ENCODE data around the gene MIB2. TPM values are rescaled to one million over a fixed set of nuclear protein-coding genes. Genes with fewer than 3 reads are reported as not detected.

MIB2 gene
- total RNA-seq, 4 donors from 2014 or later: 94.2 to 346 (median 224) TPM

GRCh38 chr1:1604374-1605033 is 10.8 kb upstream of the MIB2 start:
- TF ChIP-seq POLR2AphosphoS5 (IDR thresholded peaks at IDR 0.05): no peak
- H3K27ac ChIP-seq: no peak overlapping the region
- H3K9me3 ChIP-seq: no peaks in the 10 kb centered on the region
- H3K36me3 ChIP-seq: no peaks in the 10 kb centered on the region
- peaks cover 30% of the 10 kb centered on the region for H3K27me3 ChIP-seq
- no peak overlapping the region for H3K4me3 ChIP-seq
- no peak for DNase-seq
- intact Hi-C loops (cut with DNase I; ENCODE audit: low total_unique reads): no loop called here
- WGBS, 2 donors (ENCODE audit: low coverage in 1 of 2): 72% methylated on average over 10 of the region's 15 CpGs; no CpG with 5 or more reads in 1 of the 2 donors
- peaks cover 5 to 6% (median 5%) of the 10 kb centered on the region in 4 donors for H3K4me1 ChIP-seq
- in situ Hi-C loops (cut with MboI; ENCODE audit: low pct_ligation_motif_present in 1 of 4, low pct_unique_long_range_greater_than_20kb in 1 of 4, low sequenced_read_pairs in 3 of 4): no loop called here

- DNase-seq: no peak
- Histone ChIP-seq H3K4me3 (no peak overlapping the region), H3K27me3 (peaks cover 29% of the 10 kb centered on the region), H3K27ac (no peak overlapping the region), H3K36me3 (no peaks in the 10 kb centered on the region), H3K4me1 (peaks cover 5 to 6% (median 5%) of the 10 kb centered on the region in 4 donors), H3K9me3 (no peaks in the 10 kb centered on the region)
- intact Hi-C loops (cut with DNase I; ENCODE audit: low total_unique reads) (no loop called here), in situ Hi-C loops (cut with MboI; ENCODE audit: low pct_ligation_motif_present in 1 of 4, low pct_unique_long_range_greater_than_20kb in 1 of 4, low sequenced_read_pairs in 3 of 4) (no loop called here)
- 77 to 100% methylated on average over 1 to 14 of the region's 14 CpGs for WGBS, 2 donors (ENCODE audit: low coverage in 1 of 2)
- TF ChIP-seq POLR2AphosphoS5 (IDR thresholded peaks at IDR 0.05): no peak
- no peak for TF ChIP-seq EP300 (IDR thresholded peaks at IDR 0.05; ENCODE audit: low read depth)
- TF ChIP-seq CTCF (IDR thresholded peaks at IDR 0.05): no peak
- no peak for TF ChIP-seq POLR2A (IDR thresholded peaks at IDR 0.05)
These were observed 10.2 kb upstream of the MIB2 start for GRCh38 chr1:1605034-1605591.

- TF ChIP-seq EP300 (IDR thresholded peaks at IDR 0.05; ENCODE audit: low read depth) (no peak), CTCF (IDR thresholded peaks at IDR 0.05) (no peak), POLR2A (IDR thresholded peaks at IDR 0.05) (no peak), POLR2AphosphoS5 (IDR thresholded peaks at IDR 0.05) (no peak)
- WGBS, 2 donors (ENCODE audit: low coverage in 1 of 2): 30 to 80% methylated on average over 2 to 11 of the region's 17 CpGs
- intact Hi-C loops (cut with DNase I; ENCODE audit: low total_unique reads): no loop called here
These were observed 9.6 kb upstream of the MIB2 start for GRCh38 chr1:1605724-1606123.

GRCh38 chr1:1606232-1606631 is 9.1 kb upstream of the MIB2 start:
- intact Hi-C loops (cut with DNase I; ENCODE audit: low total_unique reads) (no loop called here), in situ Hi-C loops (cut with MboI; ENCODE audit: low pct_ligation_motif_present in 1 of 4, low pct_unique_long_range_greater_than_20kb in 1 of 4, low sequenced_read_pairs in 3 of 4) (no loop called here)

More at GRCh38 chr1:1605724-1606123, 9.6 kb upstream of the MIB2 start:
- Histone ChIP-seq H3K27me3 (peaks cover 23% of the 10 kb centered on the region), H3K4me3 (no peak overlapping the region), H3K9me3 (no peaks in the 10 kb centered on the region), H3K27ac (no peak overlapping the region), H3K36me3 (no peaks in the 10 kb centered on the region), H3K4me1 (peaks cover 0 to under 1% (median under 1%) of the 10 kb centered on the region in 4 donors)
- no peak for DNase-seq
- in situ Hi-C loops (cut with MboI; ENCODE audit: low pct_ligation_motif_present in 1 of 4, low pct_unique_long_range_greater_than_20kb in 1 of 4, low sequenced_read_pairs in 3 of 4): no loop called here

More at GRCh38 chr1:1606232-1606631, 9.1 kb upstream of the MIB2 start:
- H3K4me3 ChIP-seq: no peak overlapping the region
- no peaks in the 10 kb centered on the region for H3K36me3 ChIP-seq
- no peaks in the 10 kb centered on the region for H3K4me1 ChIP-seq
- no peak for DNase-seq
- H3K27ac ChIP-seq: no peak overlapping the region
- 92% methylated on average over 13 of the region's 13 CpGs; no CpG with 5 or more reads in 1 of the 2 donors for WGBS, 2 donors (ENCODE audit: low coverage in 1 of 2)
- H3K9me3 ChIP-seq: no peaks in the 10 kb centered on the region
- TF ChIP-seq EP300 (IDR thresholded peaks at IDR 0.05; ENCODE audit: low read depth) (no peak), POLR2A (IDR thresholded peaks at IDR 0.05) (no peak), CTCF (IDR thresholded peaks at IDR 0.05) (no peak), POLR2AphosphoS5 (IDR thresholded peaks at IDR 0.05) (no peak)
- peaks cover 18% of the 10 kb centered on the region for H3K27me3 ChIP-seq

All from transverse colon (tissue), 4 donors.